Fibroblast of pulmonary artery (primary cell): ENCODE results near the gene STOML3.

Experiments used
- DNase-seq: peaks from one replicate; pipeline ENCODE4 v3.0.0-alpha.2; 2010; ENCODE audit warnings: low read depth
- H3K4me3 ChIP-seq: replicated peaks from 2 replicates; pipeline ENCODE4 v1.5.1; 2011; ENCODE audit warnings: low read depth, mild to moderate bottlenecking, control low read depth, low read length, moderate library complexity
- CTCF ChIP-seq: IDR thresholded peaks from 2 replicates; pipeline ENCODE4 v1.5.1; 2011; ENCODE audit warnings: mild to moderate bottlenecking, control low read depth, low read length, inconsistent platforms; ENCODE audit errors: missing control alignments

STOML3 gene

GRCh38 chr13:38933786-38934185 lies 56.8 kb downstream of the STOML3 start:
- DNase-seq = no peak

GRCh38 chr13:38922170-38922569 lies 68.5 kb downstream of the STOML3 start:
- H3K4me3 ChIP-seq = no peak overlapping the region
- TF ChIP-seq CTCF = no peak
- DNase-seq = no peak

More at GRCh38 chr13:38933786-38934185, 56.8 kb downstream of the STOML3 start:
- no peak overlapping the region for H3K4me3 ChIP-seq
- TF ChIP-seq CTCF = no peak

GRCh38 chr13:38921081-38921480 lies 69.5 kb downstream of the STOML3 start:
- H3K4me3 ChIP-seq = no peak overlapping the region
- no peak for DNase-seq
- TF ChIP-seq CTCF = no peak
